AG09319 (cell line): ENCODE measurements around the gene LAMA2.
A peak's percentile ranks its signal among the peaks of the same experiment; 100 is the strongest.

Experiments
- DNase-seq: peaks from one replicate; pipeline ENCODE4 v3.0.0-alpha.2; 2010; ENCODE audit warnings: low read depth; ENCODE audit errors: extremely low read depth
- TF ChIP-seq, protein P1 (sequence below): IDR thresholded peaks from 2 replicates; pipeline ENCODE4 v1.5.1; 2011; ENCODE audit warnings: low read depth, mild to moderate bottlenecking, inconsistent platforms, low read length, moderate library complexity

The LAMA2 gene

DNA sequence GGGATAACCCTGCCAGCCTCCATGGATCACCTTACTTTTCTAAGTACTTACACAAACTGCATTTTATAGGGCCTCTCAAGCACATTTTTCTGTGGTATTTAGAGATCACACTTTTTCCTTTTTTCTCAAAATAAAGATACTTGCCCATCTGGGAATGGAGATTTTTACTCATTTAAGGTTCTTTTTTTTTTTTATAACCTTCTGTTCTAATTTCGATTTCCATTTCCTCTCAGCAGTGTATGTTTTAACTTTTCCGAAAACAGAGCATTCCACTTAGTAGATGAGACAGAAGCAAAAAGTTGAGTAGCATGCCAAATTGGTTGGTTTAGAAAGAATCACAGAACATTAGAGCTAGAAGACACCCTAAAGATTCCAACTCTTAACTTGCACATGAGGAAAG, 612.7 kb downstream of the LAMA2 start:
- TF ChIP-seq, protein P1, sequence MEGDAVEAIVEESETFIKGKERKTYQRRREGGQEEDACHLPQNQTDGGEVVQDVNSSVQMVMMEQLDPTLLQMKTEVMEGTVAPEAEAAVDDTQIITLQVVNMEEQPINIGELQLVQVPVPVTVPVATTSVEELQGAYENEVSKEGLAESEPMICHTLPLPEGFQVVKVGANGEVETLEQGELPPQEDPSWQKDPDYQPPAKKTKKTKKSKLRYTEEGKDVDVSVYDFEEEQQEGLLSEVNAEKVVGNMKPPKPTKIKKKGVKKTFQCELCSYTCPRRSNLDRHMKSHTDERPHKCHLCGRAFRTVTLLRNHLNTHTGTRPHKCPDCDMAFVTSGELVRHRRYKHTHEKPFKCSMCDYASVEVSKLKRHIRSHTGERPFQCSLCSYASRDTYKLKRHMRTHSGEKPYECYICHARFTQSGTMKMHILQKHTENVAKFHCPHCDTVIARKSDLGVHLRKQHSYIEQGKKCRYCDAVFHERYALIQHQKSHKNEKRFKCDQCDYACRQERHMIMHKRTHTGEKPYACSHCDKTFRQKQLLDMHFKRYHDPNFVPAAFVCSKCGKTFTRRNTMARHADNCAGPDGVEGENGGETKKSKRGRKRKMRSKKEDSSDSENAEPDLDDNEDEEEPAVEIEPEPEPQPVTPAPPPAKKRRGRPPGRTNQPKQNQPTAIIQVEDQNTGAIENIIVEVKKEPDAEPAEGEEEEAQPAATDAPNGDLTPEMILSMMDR, result no peak
- no peak for DNase-seq

DNA sequence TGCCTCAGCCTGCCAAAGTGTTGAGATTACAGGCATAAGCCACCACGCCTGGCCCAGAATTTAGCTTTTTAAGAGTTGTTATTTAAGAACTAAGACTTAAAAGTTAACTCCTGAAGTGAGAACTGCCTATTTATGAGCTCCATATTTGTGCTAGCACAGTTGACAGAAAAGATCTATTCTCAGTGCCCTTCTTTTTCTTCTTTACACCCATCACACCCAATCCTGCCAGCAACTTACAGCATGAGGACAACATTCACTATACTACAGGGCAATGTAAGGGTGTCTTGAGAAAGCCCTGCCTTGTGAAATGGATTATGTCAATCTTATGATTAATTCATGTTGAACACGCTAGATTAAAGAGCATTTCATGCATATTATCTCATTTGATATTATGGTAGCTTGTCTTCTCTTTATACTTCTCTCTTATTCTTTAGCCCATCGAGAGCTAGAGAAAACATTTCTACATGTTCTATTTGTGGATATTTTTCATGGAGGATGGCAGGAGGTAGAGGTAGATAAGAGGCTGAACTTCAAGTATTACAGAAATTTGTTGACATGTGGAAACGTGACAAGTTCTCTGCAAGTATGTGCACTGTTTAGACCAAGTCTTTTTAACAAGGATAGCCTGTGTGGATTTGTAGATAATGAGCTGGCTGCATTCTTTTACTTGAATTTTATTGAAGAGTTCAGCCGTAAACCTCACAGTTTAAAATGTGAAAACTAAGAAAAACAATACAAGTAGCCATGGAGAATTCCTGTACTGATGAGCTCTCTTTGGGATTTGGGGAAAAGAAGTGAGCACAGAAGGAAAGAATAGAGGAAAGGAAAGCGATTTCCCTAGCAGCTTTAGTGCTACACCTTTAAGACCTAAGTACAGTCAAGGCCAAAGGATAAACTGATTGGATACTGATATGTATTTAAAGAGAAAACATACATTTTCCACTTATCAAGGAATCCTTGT, 614.8 kb downstream of the LAMA2 start:
- no peak for DNase-seq
- TF ChIP-seq, protein P1, result no peak

DNA sequence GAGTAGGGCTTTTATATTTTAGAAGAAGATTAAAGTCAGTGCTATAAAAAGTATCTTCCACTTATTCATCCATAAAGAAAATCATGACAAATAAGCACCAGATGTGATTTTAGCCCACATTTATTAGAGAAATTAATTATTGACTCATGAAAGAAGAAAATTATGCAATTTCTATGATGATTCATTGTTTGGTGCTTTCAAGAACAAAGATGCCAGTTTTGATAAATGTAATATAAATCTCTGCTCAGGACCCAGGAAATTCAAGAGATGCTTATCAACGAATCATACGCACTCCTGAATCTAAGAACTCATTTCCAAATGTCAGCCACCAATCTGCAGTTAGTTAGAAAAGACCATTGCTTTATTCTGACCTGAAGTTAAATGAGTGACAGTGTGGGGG, 615.6 kb downstream of the LAMA2 start:
- no peak for DNase-seq
- TF ChIP-seq, protein P1, result no peak

DNA sequence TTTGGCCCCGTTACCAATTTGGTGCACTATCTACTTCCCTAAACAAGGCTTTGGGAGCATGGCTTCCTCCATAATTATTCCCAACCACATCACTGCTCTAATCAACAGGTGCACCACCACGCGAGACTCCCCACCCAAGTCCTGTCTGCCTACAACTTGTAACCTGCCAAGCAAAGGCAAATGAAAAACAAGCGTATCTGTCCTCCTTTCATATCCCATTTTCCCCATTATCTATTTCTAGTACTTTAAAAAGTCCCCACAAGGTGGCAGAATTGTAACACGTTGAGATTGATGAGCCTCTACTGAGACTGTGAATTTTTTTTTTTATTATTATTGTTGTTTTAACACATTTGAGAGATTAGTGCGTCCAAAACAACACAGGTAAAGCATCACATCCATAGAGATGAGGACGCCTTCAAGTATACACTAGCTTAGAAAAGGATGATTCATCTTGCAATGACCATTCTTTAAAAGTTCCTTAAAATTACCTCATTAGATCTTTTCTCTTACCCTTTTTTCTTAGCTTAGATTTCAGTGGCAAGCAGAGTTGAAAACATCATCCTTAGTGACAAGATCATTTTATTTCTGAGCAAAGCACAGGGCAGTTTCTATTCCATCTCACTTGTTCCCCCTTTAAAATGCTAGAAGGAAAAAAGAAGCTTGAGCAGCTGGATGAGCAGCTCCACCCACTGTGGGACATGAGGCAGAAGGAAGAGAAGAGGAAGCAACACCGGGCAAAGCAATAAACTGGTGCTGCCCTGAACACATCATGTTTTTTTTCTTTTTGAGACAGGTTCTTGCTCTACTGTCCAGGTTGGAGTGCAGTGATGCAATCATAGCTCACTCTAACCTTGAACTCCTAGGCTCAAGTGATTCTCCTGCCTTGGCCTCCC, 616.3 kb downstream of the LAMA2 start:
- no peak for DNase-seq
- TF ChIP-seq, protein P1, result peak; percentile 39

DNA sequence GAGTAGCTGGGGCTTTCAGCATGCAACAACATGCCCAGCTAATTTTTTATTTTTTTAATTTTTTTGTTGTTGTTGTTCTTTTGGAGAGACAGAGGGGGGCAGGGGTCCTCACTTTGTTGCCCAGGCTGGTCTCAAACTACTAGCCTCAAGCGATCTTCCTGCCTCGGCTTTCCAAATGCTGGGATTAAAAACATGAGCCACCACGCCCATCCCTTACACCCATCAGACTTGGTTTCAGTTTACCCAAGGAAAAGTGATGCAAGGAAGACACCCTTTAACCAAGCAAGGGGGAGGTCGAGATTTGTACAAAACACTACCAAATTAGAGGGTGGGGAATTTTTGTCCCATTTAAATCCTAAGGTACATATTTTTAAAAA, 616.9 kb downstream of the LAMA2 start:
- TF ChIP-seq, protein P1, result no peak
- DNase-seq, result no peak

DNA sequence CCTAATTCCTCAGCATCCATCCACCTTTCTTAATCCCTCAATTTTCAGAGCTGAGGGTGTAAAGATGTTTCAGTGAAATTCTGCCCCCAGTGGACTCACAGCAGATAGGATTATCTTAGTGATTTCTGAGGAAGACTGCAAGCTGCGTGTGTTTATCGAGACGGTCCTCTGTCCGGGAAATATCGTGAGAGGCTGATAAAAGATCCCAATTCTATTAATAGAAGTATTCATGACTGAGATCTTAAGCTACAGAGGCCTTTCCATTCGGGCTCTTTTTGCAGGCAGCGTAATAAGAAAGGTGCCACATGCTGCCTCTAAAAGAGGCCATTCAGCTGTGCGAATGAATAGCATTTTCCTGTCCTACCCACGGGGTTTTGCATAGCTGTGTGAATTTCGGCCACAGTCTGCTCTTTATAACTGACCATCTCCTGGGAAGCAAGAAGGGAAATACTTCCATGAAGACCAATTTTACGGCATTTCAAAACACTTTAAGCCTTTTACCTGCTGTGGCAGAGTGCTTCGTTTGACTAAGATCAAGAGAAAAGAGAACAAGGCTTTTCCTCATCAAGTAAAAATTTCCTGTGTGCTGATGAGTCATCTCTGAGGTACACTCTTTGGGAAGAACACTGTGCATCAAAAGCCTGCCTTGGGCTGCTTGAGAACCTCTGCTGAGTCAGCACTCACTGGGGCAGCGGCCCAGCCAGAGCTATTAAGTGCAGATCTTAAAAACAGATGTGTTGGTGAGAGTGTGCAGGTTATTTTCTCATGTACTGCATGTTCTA, 618.2 kb downstream of the LAMA2 start:
- TF ChIP-seq, protein P1, result peak; percentile 27
- peak; percentile 89 for DNase-seq
